ENCODE results near the gene GRIK4. TPM values are rescaled to one million over a fixed set of nuclear protein-coding genes. Genes with fewer than 3 reads are reported as not detected.

The GRIK4 gene
- total and polyA plus RNA-seq, 2 of the 4 experiments (the other 2 are of a cell fraction) = 0.18 to 0.38 TPM

DNA sequence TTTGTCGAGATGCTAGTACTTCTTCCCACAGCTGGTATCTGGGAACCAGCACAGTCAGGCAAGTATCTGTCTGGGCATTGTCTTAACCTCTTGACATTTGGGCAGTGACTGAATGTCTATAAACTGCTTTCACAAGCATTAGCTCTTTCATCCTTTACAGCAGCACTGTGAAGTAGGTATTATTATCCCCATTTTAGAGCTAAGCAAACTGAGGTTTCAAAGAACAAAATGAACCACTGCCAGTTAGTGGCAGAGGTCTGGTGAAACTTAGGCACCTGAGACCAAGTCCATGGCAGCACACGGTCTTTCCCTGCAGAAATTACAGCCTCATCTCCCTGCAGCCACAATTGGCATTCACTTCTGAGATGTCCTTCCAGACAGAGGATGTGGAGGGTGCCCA is 401.4 kb downstream of the GRIK4 start:
- H2BK20ac ChIP-seq (ENCODE audit: low read depth, low read length) = no peak overlapping the region
- no peak overlapping the region for H2BK120ac ChIP-seq (ENCODE audit: low read depth, low read length)
- no CpG with 5 or more reads among the region's 2 CpGs for WGBS, 2 experiments (ENCODE audit: extremely low coverage in 2 of 2, insufficient read length in 1 of 2)
- no peak overlapping the region for H3K27ac ChIP-seq (ENCODE audit: insufficient read depth, low read length)
- no peak overlapping the region for H2BK5ac ChIP-seq (ENCODE audit: low read depth, low read length, poor library complexity, severe bottlenecking)
- no peaks in the 10 kb centered on the region for H4K20me1 ChIP-seq (ENCODE audit: insufficient read depth, low read length)
- no peak overlapping the region for H3K4ac ChIP-seq (ENCODE audit: low read depth, low read length)
- ATAC-seq (ENCODE audit: low read depth) (no peak), DNase-seq (no peak)
- dilution Hi-C loops (cut with HindIII; ENCODE audit: low sequenced_read_pairs, unreplicated experiment) = no loop called here
- H3K18ac ChIP-seq (ENCODE audit: low read depth, low read length) = no peak overlapping the region
- no peak overlapping the region for H2BK15ac ChIP-seq (ENCODE audit: low read depth, low read length)
- H3K4me1 ChIP-seq (ENCODE audit: control insufficient read depth, insufficient read depth, low read length) = no peaks in the 10 kb centered on the region
- TF ChIP-seq RCOR1 (IDR thresholded peaks at IDR 0.05; ENCODE audit: insufficient replicate concordance, low read length) = no peak
- TF ChIP-seq CEBPB (IDR thresholded peaks at IDR 0.05; ENCODE audit: low read depth, low read length) = no peak
- TF ChIP-seq SMC3 (IDR thresholded peaks at IDR 0.05; ENCODE audit: low read depth, low read length) = no peak
- no peak for TF ChIP-seq NFE2L2 (IDR thresholded peaks at IDR 0.05; ENCODE audit: low read depth, low read length)
- no peak for TF ChIP-seq RFX5 (IDR thresholded peaks at IDR 0.05; ENCODE audit: low read depth, low read length)
- TF ChIP-seq MAZ (IDR thresholded peaks at IDR 0.05; ENCODE audit: borderline replicate concordance, low read depth, low read length) = no peak
- no peak for TF ChIP-seq CHD1 (IDR thresholded peaks at IDR 0.05; ENCODE audit: low read depth, low read length)
- no peak for TF ChIP-seq BHLHE40 (IDR thresholded peaks at IDR 0.05; ENCODE audit: low read depth, low read length)
- TF ChIP-seq FOS (IDR thresholded peaks at IDR 0.05; ENCODE audit: low read depth, low read length) = no peak
- TF ChIP-seq, protein P1, sequence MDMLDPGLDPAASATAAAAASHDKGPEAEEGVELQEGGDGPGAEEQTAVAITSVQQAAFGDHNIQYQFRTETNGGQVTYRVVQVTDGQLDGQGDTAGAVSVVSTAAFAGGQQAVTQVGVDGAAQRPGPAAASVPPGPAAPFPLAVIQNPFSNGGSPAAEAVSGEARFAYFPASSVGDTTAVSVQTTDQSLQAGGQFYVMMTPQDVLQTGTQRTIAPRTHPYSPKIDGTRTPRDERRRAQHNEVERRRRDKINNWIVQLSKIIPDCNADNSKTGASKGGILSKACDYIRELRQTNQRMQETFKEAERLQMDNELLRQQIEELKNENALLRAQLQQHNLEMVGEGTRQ (IDR thresholded peaks at IDR 0.05; ENCODE audit: low read depth, low read length) = no peak
- TF ChIP-seq MXI1 (IDR thresholded peaks at IDR 0.05; ENCODE audit: borderline replicate concordance, low read depth, low read length) = no peak
- TF ChIP-seq MAFK (IDR thresholded peaks at IDR 0.05; ENCODE audit: low read depth, low read length) = no peak
- no peak for TF ChIP-seq POLR2A (IDR thresholded peaks at IDR 0.05; ENCODE audit: low read depth, low read length)
- TF ChIP-seq ELK1 (IDR thresholded peaks at IDR 0.05; ENCODE audit: borderline replicate concordance, low read depth, low read length) = no peak
- TF ChIP-seq RAD21 (IDR thresholded peaks at IDR 0.05; ENCODE audit: low read length) = no peak
- no peak for TF ChIP-seq CTCF (conservative IDR thresholded peaks at IDR 0.05; ENCODE audit: low read depth, low read length)
- H2AFZ ChIP-seq (replicated peaks; ENCODE audit: low read length, poor library complexity) = no peak overlapping the region
- no peak overlapping the region for H2AK5ac ChIP-seq (ENCODE audit: low read depth, low read length)
- H3K9ac ChIP-seq (ENCODE audit: low read depth, low read length) = no peak overlapping the region
- no peaks in the 10 kb centered on the region for H3K36me3 ChIP-seq (ENCODE audit: control insufficient read depth, insufficient read depth, low read length)
- ChIA-PET POLR2A (ENCODE audit: unreplicated experiment) (no interaction called here), CTCF (interaction anchor here (0.6 to 0.7 kb wide), 2 partner anchors 22 to 48 kb away, joined by 3 to 5 read pairs; no protein-coding TSS in a partner anchor)
- no peak overlapping the region for H3K56ac ChIP-seq (ENCODE audit: extremely low read depth, insufficient read depth, low read length)
- no peaks in the 10 kb centered on the region for H3K79me1 ChIP-seq (ENCODE audit: low read depth in 1 of 2, low read length in 2 of 2)
- no peaks in the 10 kb centered on the region for H3K9me1 ChIP-seq (ENCODE audit: insufficient read depth, low read length)
- intact Hi-C loops (cut with micrococcal nuclease) = no loop called here
- in situ Hi-C loops (cut with MboI; ENCODE audit: low sequenced_read_pairs) = no loop called here
- H3K27me3 ChIP-seq (ENCODE audit: control insufficient read depth, insufficient read depth, low read length) = peaks cover 15% of the 10 kb centered on the region
- no peak overlapping the region for H3K4me2 ChIP-seq (ENCODE audit: low read depth, low read length)
- H4K8ac ChIP-seq (ENCODE audit: low read depth in 2 of 2, low read length in 2 of 2) = no peak overlapping the region
- no peak overlapping the region for H3K4me3 ChIP-seq (ENCODE audit: insufficient read depth, low read depth, low read length)
- H3K9me3 ChIP-seq (ENCODE audit: control insufficient read depth, insufficient read depth, low read length) = no peaks in the 10 kb centered on the region
- H4K91ac ChIP-seq (ENCODE audit: insufficient read depth, low read depth, low read length) = no peak overlapping the region
- H3K14ac ChIP-seq (replicated peaks; ENCODE audit: low read depth, low read length) = no peak overlapping the region
- BruUV-seq (replicated peaks) = no TSS peak
- no peak overlapping the region for H3K23ac ChIP-seq (ENCODE audit: low read depth, low read length)
- no peak overlapping the region for H4K5ac ChIP-seq (ENCODE audit: low read depth, low read length)
- H2AK9ac ChIP-seq (replicated peaks; ENCODE audit: low read depth, low read length, poor library complexity) = no peak overlapping the region
